ENCODE measurements around the gene DRAXIN.

The DRAXIN gene

DNA sequence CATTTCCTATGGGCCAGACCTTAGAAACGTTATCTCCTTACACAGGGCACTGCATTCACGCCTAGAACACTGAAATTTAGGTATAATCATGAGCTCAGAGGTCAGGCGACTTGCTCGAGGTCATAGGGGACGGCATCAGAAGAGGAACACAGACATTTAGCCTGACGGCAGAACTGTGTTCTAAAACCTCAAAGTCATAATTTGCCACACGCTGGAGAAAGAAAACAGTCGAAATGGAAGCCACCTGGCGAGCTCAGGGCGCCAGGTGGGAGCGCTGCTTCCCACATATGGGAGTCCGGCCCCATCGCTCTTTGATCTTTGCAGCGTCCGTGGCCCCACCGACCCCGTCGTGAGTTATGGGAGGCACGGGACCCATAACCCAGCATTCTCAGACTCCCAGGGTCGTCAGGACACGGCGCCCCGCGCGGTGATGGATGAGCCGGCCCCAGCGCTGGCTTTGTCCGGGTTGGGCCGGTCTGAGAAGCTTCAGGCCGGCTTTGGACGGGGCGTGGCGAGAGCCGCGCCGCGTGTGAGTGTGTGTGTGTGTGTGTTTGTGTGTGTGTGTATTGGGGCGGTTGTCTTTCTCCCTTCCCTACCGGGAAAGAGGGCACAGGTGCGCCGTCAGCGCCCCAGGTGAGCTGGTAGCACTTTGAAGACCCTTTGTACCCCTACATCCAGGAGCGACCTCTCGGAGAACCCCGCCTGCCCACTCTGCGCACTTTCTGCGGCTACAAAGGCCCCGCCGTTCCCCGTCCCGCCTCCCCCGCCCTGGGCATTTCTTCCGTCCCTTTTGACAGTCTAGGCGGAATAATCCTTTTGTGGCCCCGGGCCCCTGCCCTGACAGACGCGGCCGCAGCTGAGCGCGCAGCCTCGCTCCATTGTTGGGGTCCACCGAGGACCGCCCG is 861 bp upstream of the DRAXIN start:
- ATAC-seq: no peak

DNA sequence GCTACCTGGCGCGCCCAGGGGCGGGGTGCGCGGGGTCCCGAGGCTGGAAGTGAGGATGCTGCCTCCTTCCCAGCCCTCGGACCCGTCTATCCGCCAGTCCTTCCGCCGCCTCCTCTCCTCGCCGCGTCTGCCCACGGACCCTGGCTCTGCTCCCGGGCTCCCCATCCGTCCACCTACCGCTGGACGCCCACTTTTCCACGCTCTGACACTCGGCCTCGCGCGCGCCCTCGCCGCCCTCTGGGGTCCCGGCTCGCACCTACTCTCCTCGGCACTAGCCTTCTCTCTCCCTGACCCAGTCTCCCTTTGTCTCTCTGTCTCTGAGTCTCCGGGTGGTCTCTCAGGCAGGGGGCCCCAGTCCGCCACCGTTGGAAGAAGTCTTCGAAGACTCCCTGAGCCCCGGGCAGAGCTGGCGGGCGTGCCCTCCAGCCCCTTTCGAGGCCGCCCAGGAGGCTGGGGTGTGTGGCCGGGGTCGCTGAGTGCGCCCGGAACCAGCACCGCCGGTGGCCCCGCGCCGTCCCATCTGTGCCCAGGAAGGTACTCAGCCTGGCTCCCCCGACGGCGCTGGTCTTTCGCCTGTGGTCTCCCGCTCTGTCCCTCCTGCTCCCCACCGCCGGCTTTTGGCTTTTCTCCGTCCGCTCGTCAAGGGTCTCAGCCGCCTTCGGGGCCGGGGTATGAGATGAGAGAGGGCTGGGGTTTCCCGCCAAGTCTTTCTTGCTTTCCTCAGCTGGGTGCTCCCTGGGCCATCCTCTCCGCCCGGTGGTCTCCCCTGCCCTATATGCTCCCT is 610 bp downstream of the DRAXIN start:
- ATAC-seq: no peak

DNA sequence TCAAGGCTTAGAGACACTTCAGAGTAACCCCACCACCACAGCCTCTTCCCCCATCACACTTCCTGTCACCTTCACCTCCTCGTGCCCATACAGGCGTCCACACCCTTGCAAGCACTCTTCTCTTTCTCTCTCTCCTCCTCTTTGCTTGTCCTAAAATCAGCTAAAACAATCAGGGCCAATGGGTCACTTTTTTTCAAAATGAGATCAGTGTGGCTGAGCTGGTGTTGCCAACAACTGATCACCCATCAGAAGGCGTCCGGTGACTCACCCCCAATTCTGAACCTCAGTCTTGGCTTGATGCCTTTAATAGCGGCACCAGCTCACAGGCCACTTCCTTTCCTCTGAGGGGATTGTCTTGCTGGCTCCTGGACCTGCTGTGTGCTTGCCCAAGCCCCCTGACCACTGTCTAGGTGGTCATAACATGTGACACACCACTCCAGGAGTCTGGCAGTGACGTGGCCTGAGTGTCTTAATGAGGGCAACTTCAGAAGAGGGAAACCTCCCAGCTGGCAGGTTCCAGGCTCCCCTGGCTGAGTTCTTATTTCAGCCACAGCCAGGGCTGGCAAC is 1.6 kb downstream of the DRAXIN start:
- peak; percentile 82 to 91 for ATAC-seq

DNA sequence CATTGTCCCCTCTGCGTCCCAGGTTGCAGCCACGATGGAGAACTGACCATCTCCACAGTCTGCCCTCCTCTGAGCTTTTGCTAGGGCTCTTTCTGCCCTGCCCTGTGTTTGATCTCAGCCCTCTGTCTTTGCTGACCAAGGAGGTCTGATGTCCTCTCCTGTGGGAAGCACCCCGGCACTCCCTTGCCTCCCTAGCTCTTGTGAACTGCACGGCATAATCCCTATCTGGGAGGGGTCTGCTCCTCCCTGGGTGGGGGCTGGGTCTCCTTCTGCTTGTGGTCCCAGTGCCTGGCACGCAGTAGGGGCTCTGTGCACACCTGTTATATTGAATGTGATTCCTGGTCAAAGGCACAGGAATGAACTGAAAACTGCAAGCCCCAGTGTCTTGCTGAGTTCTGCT is 2.4 kb downstream of the DRAXIN start:
- no peak for ATAC-seq

- no peak for ATAC-seq
Observed at GRCh38 chr1:11695861-11696260, 4.4 kb downstream of the DRAXIN start.

DNA sequence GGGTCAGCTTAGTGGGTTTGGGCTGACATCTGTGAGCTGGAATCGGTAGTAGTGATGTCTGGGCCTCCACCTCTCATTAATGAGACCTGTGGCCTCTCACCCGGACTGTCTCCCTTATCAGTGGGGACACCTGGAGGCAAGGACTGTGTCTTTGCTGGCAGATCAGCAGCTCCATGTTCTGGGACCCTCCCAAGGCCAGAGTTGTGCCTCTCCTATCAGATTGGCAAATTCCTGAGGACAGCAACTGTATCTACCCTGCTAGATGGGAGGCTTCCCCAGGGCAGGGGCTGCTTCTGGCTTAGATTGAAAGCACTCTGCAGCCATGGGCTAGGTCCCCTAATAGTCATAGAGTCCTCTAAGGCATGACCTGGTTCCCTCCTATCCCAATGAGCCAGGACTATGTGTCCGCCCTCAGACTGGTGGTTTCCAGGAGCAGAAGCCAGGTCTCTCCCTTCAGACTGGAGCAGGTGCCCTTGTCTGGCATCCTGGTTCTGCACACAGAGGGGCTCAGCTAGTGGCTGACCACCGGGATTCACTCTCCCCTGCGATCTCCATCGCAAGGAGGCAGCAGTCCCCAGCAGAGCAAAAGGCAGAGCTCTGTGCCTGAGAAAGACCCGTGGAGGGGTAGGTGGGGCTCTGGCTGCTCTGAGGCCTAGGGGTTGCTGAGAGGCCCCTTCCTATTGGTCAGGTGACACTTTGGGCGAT is 5.8 kb downstream of the DRAXIN start:
- no peak for ATAC-seq

- no peak for ATAC-seq
Observed at GRCh38 chr1:11697893-11698210, 6.3 kb downstream of the DRAXIN start.

GRCh38 chr1:11700601-11701467 is 9.3 kb downstream of the DRAXIN start:
- no peak for ATAC-seq

DNA sequence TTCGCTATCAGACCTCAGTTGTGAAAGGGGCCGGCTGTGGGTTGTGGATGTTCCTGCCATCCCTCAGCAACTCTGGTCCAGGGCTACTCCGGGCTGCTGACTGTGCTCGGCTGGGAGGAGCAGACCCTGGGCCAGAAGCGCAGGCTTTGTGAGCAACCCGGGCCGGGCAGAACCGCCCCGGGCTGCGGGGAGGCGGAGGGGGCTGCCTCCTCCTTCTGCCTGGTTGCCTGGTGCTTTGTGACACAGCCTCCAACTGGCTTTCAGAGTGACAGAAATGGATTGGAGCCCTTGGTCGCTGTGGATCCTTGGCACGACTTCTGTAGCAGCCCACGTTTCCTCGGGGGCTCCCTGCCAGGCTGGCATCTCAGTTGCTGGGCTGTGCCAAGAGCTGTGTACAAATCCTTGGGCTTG is 10.0 kb downstream of the DRAXIN start:
- ATAC-seq: no peak

- ATAC-seq: no peak
Observed at GRCh38 chr1:11701981-11702803, 10.7 kb downstream of the DRAXIN start.

- no peak for ATAC-seq
Observed at GRCh38 chr1:11703357-11704193, 12.1 kb downstream of the DRAXIN start.

DNA sequence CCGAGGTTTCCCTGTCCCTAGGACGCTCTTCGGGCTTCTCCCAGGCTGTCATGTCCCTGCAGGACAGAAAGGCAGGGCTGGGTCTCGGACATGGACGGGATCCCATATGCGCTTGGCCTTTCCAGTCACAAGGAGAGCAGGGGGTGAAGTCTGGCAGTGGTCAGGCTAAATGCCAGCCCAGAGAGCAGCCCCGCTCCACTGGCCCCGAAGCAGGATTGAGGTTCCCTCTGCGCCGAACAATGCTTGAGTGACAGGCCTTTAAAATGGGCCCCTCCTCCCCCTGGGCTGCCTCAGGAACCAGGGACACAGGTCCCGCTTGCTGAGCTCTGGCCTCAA is 12.7 kb downstream of the DRAXIN start:
- ATAC-seq: no peak

DNA sequence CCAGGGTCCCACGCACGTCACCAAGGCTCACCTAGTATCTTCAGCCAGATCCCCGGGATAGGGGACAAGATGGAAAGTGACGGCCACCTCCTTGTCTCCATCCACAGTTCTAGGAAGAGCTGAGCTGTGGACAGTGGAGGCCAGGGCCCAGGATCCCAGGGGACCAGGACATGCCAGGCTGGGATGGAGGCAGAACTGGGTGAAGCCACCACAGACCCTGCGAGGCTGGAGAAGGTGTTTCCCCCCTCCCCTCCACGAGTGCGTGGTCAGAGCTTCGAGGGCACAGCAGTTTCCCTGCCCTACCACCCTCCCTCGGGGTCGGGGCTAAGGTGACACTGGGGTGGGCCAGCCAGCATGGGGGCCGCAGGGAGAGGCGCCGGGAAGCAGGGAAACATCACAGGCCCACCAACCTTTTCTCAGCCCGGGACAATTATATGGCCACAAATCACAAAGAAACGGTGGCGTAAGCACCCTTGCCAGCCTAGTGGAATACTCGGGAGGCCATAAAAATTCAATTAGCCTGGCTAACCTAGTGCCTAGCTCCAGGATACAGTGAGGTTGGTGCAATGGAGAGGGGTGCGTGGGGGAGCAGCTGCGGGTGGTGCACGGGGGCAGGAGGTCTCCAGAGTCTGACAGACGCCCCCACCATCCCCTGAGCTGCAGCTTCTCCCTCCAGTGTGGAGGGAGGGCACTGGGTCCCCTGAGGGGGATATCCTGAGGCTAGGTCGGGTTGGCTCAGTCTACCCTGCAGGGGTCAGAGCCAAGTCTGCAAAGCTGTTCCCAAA is 13.4 kb downstream of the DRAXIN start:
- ATAC-seq: no peak

DNA sequence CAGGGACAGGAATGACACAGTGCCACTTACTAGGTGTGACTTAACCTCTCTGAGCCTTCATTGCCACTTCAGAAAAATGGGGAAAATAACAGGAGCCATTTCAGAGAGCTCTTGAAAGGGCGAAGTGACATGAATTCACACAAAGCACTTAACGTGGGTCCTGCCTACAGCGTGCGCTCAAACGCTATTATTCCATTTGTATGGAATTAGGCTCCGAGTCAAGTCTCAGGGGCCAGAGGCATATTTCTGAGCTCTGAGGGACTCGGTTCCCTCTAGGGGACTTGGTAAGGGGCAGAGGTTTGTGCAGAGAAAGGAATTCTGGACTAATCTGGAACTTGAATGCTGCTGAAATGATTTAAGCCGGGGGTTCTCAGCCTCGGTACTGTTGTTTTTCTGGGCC is 14.1 kb downstream of the DRAXIN start:
- no peak for ATAC-seq

DNA sequence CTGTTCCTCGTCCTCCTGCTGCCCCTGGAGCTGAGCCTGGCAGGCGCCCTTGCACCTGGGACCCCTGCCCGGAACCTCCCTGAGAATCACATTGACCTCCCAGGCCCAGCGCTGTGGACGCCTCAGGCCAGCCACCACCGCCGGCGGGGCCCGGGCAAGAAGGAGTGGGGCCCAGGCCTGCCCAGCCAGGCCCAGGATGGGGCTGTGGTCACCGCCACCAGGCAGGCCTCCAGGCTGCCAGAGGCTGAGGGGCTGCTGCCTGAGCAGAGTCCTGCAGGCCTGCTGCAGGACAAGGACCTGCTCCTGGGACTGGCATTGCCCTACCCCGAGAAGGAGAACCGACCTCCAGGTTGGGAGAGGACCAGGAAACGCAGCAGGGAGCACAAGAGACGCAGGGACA is 14.8 kb downstream of the DRAXIN start:
- ATAC-seq: no peak

DNA sequence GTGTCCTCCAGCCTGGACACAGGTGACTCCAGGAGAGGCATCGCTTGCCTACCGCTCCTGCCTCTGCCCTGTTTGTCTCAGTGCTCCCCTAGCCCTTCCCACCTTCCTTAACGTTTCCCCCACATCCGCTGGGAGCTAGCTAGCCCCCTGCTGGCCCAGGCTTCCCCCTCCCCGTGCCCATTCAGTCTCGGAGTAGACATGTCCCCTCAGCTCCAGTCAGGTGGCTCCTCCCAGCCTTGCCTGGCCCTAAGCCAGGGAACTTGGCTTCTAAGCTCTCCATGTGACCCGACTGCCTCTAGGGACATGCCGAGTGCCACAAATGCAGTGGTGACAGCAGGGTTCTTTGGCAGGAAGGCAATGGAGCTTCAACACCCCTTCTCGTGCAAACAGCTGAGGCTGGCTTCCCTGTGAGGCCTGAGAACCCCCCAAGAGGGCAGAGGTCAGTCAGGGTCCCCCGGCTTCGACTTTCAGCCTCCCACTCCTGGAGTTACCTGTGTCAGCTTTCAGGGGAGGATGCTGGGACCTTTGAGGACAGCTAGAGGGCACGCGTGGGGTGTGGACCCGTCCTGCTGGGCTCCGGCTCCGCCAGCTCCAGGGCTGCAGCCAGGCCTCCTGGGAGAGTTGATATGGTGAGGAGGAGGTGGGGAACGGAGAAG is 16.2 kb downstream of the DRAXIN start:
- ATAC-seq: no peak

DNA sequence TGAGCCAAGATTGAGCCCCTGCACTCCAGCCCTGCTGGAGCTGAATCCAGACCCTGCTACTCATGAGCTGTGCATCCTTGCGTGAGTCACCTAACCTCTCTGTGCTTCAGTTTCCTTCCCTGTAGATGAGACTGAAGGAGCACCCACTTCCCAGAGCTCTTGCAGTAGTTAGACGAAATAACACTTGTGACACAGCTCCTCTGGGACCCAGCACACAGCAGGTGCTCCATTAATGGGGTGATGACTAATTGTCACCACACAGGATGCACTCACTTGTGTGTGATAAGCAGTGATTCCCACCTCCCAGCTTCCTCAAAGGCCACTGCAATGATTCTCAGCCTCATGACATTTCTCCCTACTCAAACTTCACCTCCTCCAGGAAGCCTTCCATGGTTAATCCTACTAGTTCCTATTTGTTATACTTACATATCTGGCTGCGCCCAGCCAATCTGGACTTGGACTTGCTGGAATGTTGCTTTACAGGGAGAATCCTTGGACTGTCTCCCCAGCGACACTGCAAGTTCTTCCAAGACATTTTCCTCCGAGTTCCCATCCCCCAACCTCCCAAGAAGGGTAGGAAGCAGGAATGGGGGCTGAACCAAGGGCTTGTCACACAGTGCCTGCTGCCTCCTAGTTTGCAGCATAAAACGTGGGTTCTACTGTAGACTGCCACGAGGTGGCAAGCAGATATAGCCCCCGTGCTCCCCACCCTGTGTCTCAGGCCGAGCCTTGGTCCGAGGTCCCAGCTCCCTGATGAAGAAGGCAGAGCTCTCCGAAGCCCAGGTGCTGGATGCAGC is 17.2 kb downstream of the DRAXIN start:
- no peak for ATAC-seq

DNA sequence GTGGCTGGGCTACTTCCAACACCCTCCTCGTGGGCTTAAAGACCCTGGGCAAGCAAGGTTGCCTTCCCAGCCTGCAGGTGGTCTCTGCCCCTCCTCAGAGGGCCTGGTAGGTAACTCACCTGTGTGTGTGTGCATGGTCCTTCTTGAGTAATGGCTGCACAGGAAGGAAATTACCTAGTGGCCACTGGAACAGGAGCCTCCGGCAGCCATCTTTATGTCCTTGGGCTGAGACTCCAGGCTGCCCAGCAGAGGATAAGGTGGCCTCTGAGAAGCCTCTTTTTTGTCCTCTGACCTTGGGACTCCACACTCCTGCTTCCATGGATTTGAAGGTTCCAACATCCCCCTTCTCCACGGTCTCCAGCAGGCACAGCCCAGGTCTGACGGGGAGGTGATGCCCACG is 20.0 kb downstream of the DRAXIN start:
- no peak for ATAC-seq

Data from activated CD4-positive, CD25-positive, alpha-beta regulatory T cell treated with anti-CD3 and anti-CD28 coated beads, Interleukin-2, amount 50 U/mL, for 24 hours (primary cell).